Stimulated activated CD4-positive, alpha-beta T cell treated with anti-CD3 and anti-CD28 coated beads, Interleukin-2, amount 100 ng/mL, for 4 hours (primary cell): ENCODE results near the gene TMPRSS13.

ENCODE experiments used
- DNase-seq: peaks from one replicate; pipeline ENCODE4 v3.0.0-alpha.2; 2020; ENCODE audit warnings: low read depth

Gene TMPRSS13

DNA sequence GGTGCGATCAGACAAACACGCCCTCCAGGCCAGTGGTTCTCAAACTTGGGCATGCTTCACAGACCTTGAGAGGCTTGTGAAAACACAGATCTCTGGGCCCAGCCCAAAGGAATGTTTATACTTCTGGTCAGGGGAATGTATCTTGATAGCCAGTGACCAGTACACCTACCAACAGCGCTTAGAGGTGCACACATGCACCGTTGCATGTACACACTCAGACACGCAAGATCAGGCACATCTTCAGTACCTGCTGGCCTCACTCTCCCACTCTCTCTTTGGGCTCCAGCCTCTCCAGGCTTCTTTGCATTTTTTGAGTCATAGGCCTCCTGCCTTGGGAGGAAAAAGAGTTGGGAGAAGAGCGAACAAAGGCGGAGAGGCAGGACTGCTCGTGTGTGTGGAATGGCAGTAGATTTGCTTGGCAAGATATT lies 41.0 kb downstream of the TMPRSS13 start:
- no peak for DNase-seq

- DNase-seq = no peak
Observed at GRCh38 chr11:117887431-117888138, 41.6 kb downstream of the TMPRSS13 start.

- DNase-seq = no peak
Observed at GRCh38 chr11:117885777-117886176, 43.4 kb downstream of the TMPRSS13 start.

- DNase-seq = no peak
Observed at GRCh38 chr11:117884994-117885393, 44.2 kb downstream of the TMPRSS13 start.

GRCh38 chr11:117883063-117883462 lies 46.1 kb downstream of the TMPRSS13 start:
- no peak for DNase-seq

DNA sequence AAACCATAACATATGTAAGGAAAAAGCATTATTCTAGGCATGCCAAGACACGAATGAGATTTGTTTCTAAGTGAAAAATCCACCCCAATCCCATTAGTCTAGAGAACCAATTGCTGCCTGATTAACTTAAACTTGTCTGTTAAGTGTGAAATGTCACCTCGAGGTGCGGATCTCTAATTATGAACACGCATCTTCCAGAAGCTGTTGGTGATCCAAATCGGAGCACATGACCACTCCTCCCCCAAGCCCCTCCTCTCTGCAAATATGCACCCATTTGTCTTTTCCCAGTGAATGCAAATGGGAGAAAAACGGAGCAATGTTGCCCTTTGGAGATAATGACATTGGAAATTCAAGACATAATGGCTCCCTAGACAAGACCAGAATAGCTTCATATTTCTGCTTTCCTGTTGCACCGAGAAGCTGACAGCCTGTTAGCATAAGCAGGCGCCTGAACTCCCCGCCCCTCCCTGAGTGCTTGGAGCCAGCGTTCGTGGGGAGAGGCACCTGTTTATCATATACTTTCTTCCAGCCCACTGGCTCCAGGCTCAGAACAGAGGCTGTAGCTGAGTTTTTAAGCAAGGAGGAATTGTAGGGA lies 46.8 kb downstream of the TMPRSS13 start:
- no peak for DNase-seq

GRCh38 chr11:117881217-117881616 lies 48.0 kb downstream of the TMPRSS13 start:
- DNase-seq = no peak

- no peak for DNase-seq
Observed at GRCh38 chr11:117879516-117880480, 49.4 kb downstream of the TMPRSS13 start.

- DNase-seq = no peak
Observed at GRCh38 chr11:117878939-117879475, 50.2 kb downstream of the TMPRSS13 start.

DNA sequence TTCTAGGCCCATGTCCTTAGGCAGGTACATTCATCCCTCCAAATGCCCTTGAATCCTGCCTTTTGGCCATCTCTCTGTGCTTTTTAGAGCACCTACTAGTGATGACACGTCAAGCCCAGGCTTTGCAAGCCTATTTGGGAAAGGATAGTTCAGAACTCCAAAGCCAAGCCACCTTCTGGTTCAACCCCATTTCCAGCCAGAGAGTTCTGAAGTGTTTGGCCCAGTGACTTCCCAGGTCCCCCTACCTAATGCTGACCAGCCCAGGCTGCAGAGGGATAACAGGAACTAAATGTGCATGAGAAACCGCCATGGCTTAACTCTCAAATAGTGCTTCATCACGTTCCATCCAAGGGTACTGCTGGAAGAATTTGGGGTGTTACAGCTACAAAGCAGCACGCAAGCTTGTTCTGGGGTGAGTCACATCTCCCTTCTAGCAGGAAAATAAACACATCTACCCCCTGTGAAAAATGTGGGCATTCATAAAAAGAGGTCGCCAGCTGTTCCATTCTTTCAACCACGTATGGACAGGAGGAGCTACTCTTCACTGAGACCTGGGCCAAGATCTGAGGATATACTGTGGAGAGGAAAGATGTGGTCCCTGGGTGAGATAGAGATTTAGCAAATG lies 50.8 kb downstream of the TMPRSS13 start:
- DNase-seq = no peak

DNA sequence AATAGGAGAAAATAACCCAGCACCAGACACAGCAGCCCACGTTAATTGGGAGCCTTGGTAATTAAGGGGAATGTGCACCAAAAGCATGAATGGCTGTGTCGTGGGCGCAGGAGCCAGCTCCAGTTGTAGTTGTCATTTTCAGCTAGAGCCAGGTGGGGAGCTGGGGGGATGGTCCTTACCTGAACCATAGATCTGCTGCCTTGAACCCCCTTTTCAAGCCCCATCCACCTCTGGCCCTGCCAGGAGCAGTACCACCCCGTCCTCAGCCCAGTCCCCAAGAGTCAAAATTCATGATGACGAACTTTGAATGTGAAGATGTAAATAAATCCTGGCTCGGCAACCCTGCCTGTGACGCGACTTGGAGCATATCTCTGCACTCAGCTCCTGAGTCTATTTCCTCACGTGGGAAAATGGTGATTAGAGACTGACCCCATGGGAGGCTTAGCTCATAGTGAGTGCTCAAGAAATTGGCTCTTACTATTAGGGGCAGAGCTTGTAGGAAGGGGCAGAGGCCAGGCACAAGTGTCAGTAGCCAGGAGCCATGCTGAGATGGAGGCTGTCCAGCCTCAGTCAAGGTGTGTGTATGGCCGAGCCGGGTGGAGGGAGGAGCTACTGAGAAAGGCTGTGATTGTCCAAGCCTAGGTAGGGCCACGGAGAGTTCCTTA lies 52.0 kb downstream of the TMPRSS13 start:
- DNase-seq = no peak

GRCh38 chr11:117876341-117877119 lies 52.7 kb downstream of the TMPRSS13 start, which contains the start of gene FXYD6:
Gene FXYD6, minus strand, starts transcription at chr11:117876658. Its CDS starts 33,882 bp downstream, at chr11:117842776.
- no peak for DNase-seq

- no peak for DNase-seq
Observed at GRCh38 chr11:117876059-117876340, 53.2 kb downstream of the TMPRSS13 start.

DNA sequence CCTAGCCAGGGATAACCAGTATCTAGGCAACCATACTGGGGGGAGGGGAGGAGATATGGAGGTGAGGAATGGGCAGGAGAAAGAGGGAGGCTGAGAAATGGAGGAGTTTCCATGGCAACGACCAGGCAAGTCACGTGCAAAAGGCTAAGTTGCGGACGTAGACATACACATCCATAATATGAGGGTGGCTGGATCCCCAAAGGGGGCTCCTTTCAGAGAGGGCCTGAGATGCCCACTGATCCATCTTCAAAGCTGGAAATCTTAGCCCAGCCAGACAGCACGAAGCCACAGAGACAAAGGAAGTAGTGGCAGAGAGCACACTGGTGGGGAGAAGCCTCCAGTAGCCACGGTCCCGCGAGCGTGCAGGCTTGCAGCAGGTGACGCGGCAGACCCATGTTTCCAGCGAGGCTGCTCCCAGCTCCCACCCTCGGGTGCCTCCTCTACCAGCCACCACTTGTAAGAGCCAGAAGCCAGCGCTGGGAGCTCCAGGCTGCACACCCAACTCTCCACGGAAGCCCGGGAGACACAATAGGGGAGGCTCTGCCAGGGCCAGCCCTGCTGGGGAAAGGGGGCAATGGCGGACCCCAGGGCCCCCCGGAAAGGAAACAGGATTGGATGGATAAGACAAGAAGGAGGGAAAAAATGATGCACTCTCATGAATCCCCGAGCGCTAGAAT lies 53.7 kb downstream of the TMPRSS13 start:
- no peak for DNase-seq

- DNase-seq = no peak
Observed at GRCh38 chr11:117874910-117875381, 54.3 kb downstream of the TMPRSS13 start.

- no peak for DNase-seq
Observed at GRCh38 chr11:117874253-117874909, 54.8 kb downstream of the TMPRSS13 start.

- DNase-seq = no peak
Observed at GRCh38 chr11:117873828-117874125, 55.4 kb downstream of the TMPRSS13 start.

- DNase-seq = no peak
Observed at GRCh38 chr11:117872975-117873827, 56.0 kb downstream of the TMPRSS13 start.
